ENCODE results near the gene MAPK8IP1. TPM values are rescaled to one million over a fixed set of nuclear protein-coding genes. Genes with fewer than 3 reads are reported as not detected.

The MAPK8IP1 gene
- total RNA-seq, 1 donor from 2014 or later = 1.1 TPM

DNA sequence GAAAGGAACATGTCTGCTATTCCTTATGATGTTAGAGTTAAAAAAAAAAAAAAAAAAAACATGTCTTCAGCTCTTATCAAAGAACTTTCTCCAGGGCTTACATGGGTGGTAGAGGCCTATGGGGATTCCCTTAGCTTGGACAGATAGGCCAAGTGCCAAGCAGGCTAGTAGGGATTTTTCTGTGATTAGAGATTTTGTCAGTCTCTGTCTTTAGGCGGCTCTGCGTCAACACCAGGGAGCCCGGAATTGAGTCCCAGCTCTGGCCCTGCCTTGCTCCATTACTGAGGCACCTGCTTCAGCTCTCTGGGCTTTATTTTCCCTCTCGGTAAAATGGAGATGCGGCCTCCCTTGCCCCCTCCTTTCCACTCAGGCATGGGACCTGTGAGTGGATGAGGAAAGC is 25.1 kb upstream of the MAPK8IP1 start:
- no peak for ATAC-seq

DNA sequence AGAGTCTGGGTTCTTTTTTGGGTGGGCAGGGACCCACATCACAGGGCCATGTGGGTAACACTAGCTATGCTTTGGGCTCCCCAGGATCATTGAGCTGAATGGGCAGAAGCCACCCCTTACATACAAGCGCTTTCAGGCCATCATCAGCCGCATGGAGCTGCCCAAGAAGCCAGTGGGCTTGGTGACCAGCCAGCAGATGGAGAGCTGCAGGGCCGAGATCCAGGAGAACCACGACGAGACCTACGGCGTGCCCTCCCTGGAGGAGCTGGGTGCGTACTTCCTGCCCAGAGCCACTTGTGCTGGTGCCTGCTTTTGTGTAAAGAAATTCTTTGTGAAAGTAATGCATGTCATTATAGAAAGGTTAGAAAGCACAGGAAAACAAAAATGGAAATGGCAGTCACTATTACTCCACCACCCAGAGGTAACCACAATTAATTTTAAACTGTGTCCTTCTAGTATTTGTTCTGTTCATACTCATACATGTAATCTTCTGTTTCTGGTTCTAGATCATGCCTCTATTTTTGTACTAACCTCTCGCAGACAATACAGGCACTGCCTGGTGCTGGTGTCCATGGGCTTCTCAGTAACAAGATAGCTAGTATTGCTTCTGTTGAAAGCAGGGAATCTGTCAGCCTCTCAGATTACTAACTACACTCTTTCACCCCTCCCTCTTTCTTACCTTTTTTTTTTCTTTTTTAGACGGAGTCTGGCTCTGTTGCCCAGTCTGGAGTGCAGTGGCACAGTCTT is 24.5 kb upstream of the MAPK8IP1 start:
- no peak for ATAC-seq

- ATAC-seq = no peak
Observed at GRCh38 chr11:45864041-45864440, 21.4 kb upstream of the MAPK8IP1 start.

GRCh38 chr11:45869551-45869950 is 15.9 kb upstream of the MAPK8IP1 start:
- ATAC-seq = no peak

GRCh38 chr11:45870706-45871105 is 14.7 kb upstream of the MAPK8IP1 start:
- ATAC-seq = no peak

- ATAC-seq = no peak
Observed at GRCh38 chr11:45871638-45872037, 13.8 kb upstream of the MAPK8IP1 start.

- peak; percentile 93 for ATAC-seq
Observed at GRCh38 chr11:45872651-45873356, 12.6 kb upstream of the MAPK8IP1 start.

DNA sequence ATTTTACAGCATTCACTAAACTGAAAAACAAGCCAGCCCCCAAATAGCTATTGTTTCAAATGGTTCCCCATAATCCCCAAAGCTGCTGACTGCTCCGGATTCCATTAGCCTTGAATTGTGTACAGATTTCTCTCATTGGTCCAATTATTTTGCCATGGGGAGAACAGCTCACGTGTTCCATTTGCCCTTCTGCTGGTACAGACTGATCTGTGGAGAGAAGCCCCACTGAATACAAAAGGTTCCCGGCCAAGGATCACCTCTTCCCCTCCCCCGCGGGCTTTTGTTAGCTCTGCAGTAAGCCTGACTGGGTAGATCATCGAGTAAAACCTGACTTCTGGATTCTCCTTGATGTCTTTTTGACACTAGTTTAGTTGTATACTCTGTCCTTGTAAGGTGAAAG is 9.1 kb upstream of the MAPK8IP1 start:
- ATAC-seq = no peak

- no peak for ATAC-seq
Observed at GRCh38 chr11:45877221-45877620, 8.2 kb upstream of the MAPK8IP1 start.

GRCh38 chr11:45877845-45878244 is 7.6 kb upstream of the MAPK8IP1 start:
- no peak for ATAC-seq

DNA sequence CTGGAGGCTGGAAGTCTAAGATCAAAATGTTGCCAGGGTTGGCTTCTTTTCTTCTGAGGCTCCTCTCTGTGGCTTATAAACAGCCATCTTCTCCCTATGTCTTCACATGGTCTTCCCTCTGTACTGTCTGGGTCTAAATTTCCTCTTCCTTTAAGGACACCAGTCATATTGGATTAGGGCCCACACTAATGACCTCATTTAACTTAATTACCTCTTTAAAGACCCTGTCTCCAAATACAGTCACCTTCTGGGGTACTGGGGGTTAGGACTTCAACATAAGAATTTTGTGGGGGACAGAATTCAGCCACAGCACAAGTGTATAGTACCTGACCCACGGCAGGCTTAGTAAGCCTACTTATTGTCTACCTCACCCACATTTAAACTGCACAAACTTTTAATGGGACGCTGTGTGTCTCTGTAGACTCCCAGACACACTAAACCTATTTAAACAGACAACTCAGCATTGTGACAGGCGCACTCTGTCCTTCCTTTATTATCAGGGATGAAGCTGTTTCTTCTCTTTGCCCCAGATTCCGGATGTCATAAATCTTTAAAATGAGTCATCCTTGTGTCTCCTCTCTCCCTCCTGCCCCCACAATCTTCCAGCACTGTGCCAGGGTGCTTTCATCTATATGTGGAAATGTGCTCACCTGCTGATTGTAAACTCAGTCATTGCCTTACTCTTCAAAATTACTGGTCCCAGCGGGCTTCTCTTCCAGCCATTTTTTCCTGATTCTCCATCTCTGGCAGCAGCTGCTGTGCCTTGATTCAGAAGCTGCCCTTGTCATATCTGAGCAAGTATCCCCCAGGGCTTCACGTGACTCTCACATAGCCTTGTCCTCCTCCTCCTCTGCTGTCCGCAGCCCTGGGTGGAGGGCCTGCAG is 5.4 kb upstream of the MAPK8IP1 start:
- ATAC-seq = no peak

DNA sequence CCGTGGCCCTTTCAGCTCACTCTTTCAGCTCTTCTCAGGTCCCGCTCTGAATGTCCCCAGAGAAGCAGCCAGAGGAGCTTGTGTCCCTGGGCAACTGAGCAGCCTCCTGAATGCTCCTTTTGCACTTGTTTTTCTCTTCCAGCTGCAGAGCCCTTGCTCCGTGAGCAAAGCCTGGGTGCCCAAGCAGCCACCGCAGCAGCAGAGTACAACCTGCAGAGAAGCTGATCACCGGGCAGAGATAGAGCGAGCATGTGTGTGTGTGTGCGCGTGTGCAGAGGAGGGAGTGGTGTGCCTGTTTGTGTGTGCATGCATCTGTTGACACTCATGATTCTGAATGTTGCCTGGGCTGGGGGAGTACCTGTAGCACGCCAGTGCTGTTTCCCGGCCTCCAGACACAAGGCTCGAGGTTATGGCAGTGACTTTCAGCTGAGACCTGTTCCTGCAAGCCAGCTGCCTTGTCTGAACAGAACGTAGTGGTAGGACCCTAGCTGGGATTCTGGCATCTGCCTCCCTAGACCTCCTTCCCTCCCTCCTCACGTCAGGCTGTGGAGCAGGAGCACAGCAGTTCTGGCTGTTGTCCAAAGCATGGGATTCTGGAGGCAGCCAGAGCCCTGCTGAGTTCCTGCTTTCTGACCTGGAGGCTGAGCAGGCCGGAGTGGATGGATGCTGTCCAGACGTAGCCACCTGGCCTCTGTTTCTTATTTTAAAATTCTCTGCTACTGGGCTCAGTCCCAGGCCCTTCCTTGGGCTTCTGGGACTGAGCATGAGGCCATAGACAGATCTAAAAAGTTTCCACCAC is 4.5 kb upstream of the MAPK8IP1 start:
- ATAC-seq = no peak

- ATAC-seq = no peak
Observed at GRCh38 chr11:45881708-45882368, 3.6 kb upstream of the MAPK8IP1 start.

- no peak for ATAC-seq
Observed at GRCh38 chr11:45884596-45885185, 760 bp upstream of the MAPK8IP1 start.

GRCh38 chr11:45885921-45886721 is 670 bp downstream of the MAPK8IP1 start:
- no peak for ATAC-seq

DNA sequence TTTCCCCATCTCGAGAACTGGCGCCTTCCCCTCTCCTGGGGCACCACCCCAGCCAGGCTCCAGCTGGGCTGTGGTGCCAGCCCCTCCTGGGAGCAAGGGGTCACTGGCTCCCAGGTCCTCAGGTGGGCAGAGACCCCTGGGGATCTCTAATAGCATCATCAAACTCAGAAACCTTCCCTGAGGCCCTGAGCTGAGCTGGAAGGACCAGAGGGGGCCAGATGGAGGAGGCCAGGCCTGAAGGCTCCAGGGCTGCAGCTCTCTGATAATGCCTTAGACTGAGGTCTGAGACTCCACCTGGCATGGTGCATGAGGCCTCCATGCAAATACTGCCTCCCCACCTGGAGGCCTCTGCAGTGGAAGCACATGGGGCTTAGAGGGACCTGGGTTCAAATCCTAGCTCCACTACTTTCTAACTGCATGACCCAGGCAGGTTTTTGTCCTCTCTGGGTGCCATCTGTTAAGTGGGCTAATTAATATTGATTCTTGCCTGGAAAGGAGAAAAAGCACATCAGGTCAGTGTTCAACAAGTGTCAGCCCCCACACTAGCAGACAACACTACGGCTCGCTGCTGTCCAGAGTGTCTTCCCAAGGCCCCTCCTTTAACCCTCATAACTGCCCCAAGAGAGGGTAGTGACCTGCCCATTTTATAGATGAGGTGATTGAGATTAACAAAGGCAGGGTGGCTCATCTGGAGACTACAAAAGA is 1.5 kb downstream of the MAPK8IP1 start:
- ATAC-seq = no peak

DNA sequence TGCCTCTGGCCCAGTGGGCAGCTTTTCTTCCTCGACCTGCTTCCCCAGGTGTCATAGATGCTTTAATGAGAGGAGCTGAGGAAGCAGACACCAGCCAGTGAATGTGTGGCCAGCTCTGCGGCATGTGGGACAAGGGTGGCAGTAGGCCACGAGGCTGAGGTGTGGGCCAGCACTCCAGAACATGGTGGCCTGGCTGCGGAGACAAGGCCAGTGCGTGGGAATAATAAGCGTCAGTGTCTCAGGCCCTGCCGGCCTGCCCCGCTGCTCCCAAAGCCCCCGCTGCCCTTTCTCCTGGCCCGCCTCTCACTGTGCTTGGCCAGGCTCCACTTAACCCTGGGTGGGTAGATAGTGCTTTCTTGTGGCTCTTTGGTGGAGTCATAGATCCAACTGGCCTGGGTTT is 2.1 kb downstream of the MAPK8IP1 start:
- no peak for ATAC-seq

DNA sequence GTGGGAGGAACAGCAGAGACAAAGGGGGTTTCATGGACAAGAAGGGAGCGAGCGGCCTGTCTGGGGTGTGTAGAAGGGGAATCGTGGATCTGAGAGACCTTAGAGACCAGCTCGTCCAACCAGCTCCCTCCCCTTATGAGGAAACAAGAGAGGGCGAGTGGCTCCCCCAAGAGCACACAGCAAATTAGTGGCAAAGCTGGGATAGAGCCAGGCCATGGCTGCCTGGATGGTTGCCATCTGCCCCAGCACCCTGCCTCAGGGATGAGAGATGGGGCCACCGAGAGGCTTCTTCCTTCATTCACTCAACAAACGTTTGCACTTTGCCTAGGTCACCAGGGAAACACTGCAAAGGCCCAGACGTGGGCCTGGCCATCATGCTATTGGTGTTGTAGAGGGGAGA is 4.1 kb downstream of the MAPK8IP1 start:
- no peak for ATAC-seq

DNA sequence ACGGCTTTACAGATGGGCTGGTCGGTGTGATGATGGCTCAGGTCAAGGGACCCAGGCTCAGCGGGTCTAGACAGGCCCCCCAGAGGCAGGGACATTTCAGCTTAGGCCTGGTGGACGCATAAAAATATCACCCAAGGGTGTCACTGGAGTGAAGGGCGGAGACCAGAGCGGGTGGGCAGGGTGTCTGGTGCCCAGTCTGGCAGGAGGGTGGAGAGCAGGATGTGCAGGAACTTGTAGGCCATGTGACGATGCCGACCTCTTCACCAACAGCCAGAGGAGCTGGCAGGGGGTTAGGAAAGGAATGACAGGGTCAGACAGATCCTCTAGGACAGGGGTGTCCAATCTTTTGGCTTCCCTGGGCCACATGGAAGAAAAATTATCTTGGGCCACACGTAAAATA is 4.5 kb downstream of the MAPK8IP1 start:
- no peak for ATAC-seq

All from esophagus mucosa (tissue), 1 donor.